NOMO-1 treated with DMSO at 0.1 percent for 48 hours (cell line): ENCODE measurements around the gene WDR38.

Source experiments
- DNase-seq: peaks from one replicate; lab custom pipeline; 2025; ENCODE audit not compliant: unreplicated experiment; lab: John Stamatoyannopoulos, UW

Gene WDR38

GRCh38 chr9:124881138-124881743 lies 28.0 kb downstream of the WDR38 start:
- DNase-seq, result no peak

DNA sequence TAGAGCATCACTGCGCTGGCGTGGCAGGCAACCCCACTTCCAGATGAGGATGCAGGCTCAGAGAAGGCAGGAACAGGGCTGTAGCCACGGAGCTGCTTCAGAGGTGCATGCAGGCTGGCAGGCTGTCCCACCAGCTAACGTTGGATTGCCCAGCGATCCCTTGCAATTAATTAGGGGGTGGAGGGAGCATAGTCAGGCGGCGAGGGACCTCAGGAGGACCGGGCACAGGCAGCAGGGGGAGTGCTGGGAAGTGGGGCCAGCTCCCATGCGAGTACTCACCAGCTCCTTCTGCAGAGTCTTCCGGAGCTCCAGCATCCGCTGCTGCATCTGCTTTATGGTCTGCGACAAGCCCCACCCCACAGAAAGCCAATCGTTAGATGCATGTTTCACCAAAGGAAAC lies 29.0 kb downstream of the WDR38 start:
- DNase-seq, result no peak

DNA sequence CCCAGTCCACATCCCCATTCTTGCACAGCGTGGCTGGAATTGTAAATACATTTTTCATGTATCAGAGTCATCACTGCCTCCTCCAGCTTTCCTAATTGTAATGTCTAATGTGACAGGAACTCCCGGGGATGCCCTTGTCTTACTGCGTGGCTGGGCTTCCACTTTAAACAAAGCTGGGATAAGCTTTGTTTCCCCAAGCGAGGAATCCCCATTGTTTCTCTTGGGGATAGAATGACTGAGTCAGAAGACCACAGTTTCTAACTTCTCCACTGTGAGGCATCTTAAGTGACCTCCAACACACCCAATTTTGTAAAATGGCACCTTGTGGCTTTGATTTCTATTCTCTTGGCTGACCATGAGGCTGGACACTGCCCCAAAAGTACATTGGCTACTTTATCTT lies 31.1 kb downstream of the WDR38 start:
- DNase-seq, result no peak

- DNase-seq, result no peak
Observed at GRCh38 chr9:124885551-124885950, 32.3 kb downstream of the WDR38 start.

DNA sequence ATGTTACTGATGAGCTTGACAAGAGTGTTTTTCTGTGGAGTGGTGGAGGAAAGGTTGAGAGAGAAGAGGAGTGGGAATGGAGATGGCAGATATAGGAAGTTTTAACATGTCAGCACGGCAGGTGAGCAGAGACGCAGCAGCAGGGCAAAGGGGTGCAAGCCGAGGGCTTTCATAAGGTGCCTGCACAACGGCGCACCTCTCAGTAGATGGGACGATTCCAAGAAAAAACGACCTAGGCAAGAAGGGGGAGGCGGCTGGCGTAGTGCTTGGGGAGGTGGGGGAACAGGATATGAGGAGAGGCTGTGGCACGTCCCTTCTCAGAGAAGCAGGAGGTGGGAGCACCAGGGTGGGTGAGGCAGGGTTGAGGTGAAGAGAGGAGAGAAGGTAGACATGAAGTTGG lies 33.2 kb downstream of the WDR38 start:
- DNase-seq, result no peak

DNA sequence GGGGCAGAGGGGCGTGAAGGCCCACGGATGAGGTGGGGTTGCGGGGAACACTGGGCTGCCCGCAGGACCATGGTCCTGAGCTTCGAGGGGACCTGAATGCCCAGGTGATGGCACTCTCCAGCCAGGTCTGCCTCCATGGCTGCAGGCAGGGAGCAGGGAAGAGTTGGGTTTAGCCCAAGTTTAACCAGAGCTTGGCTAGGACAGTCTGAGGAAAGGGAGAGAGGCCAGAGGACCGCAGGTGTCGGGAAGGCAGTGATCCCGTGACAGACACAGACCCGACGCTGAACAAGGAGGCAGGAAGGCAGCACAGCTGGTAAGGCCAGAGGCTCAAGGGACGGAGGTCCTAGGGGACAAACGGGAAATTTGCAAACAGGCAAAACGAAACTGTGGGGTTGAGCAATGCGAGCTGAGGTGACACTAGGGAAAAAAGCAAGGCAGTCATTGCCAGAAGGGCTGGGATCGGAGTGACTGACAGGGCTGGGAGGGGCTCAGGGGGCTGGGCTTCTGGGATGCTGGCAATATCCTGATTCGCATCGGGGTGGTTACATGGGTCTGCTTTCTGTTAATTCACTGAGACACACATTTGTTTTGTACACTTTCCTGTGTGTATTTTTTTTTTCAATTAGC lies 33.7 kb downstream of the WDR38 start:
- no peak for DNase-seq

GRCh38 chr9:124887832-124888231 lies 34.6 kb downstream of the WDR38 start:
- no peak for DNase-seq

DNA sequence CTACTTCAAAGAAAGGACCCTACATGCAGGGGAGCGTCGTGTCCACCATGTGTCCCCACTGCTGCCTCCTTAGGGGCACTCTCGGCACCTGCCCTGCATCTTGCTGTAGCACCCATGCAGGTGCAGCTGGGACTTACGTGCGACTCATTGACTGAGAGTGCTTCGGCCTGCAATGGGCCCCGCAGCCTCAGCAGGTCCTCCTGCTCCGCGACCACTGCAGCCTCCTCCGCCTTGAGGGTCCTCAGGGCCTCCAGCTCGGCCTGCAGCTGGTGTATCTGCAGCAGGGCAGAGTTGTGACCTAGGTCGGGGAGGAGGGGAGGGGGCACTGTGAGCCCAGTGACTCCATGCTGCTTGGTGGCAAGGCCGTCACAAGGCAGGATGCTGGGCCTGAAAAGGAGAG lies 35.7 kb downstream of the WDR38 start:
- DNase-seq, result no peak

DNA sequence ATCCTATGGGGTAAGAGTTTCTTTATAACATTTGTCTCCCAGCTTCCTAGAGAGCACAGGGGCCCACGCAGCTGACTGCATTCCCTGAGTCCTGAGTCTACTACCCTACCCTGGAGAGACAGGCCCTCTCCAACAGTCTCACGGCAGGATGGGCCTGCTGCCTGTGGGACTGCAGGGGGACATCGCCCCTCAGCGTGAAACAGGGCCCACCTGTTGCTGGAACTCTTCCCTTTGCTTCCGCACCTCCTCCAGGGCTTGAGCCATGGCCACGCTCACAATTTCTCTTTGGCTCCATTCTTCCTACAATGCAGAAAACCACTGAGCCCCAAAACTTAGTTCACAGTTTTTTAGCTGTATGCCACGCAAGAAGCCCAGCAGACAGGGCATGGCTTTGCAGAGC lies 36.9 kb downstream of the WDR38 start:
- no peak for DNase-seq

- DNase-seq, result no peak
Observed at GRCh38 chr9:124894035-124894740, 40.9 kb downstream of the WDR38 start.

- peak; percentile 31 for DNase-seq
Observed at GRCh38 chr9:124894741-124895170, 41.5 kb downstream of the WDR38 start.

GRCh38 chr9:124897570-124898460 lies 44.6 kb downstream of the WDR38 start:
- no peak for DNase-seq

GRCh38 chr9:124899845-124900244 lies 46.6 kb downstream of the WDR38 start:
- DNase-seq, result no peak

DNA sequence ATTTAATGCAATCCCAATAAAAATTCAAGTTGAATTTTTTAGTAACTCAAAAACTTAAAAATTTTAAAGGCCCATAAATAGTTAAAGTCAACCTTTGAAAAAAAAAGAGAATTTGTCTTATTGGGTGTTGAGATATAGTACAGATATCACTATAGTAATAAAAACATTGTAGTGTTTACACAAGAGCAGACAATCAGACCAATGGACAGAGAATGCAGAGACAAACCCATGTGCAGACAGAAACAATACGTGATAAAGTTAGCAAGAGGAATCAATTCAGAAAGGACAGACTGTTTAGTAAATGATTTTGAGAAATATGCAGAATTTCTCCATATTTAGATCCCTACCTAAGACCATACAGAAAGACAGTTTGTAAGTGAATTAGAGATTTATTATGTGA lies 53.7 kb downstream of the WDR38 start:
- DNase-seq, result no peak
